GM21515 (cell line): ENCODE data around the gene HOMER1.
"Not testable (repeated sequence)": the region's sequence is repeated elsewhere in the genome, so short reads cannot be mapped to it uniquely, and the experiment has no call there.

ENCODE experiments used
- ATAC-seq: cut with Tn5 transposase; IDR thresholded peaks from one replicate; pipeline ENCODE4 v1.9.1; 2021; ENCODE audit not compliant: unreplicated experiment

Gene HOMER1

DNA sequence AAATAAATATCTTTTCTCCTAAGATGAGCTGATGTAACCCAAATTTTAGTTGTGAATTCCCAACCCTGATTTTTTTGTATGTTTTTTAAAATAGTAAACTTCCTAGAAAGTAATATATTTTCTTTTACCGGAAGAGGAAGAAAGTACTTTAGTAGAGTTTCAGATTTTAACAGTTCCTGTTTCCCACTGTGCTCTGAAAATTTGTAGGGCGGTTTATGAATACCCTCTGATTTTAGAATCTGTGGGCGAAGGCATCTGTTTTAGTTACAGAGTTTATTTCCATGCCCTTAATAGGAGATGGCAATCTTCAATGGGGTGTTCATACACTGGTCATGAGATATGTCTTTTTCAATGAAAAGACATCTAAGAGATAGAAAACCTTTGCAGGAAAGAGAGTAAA is 3.7 kb upstream of the HOMER1 start:
- ATAC-seq, result no peak

- no peak for ATAC-seq
Observed at GRCh38 chr5:79516986-79517385, 3.1 kb upstream of the HOMER1 start.

GRCh38 chr5:79516331-79516730 is 2.4 kb upstream of the HOMER1 start:
- ATAC-seq, result not testable (repeated sequence)

DNA sequence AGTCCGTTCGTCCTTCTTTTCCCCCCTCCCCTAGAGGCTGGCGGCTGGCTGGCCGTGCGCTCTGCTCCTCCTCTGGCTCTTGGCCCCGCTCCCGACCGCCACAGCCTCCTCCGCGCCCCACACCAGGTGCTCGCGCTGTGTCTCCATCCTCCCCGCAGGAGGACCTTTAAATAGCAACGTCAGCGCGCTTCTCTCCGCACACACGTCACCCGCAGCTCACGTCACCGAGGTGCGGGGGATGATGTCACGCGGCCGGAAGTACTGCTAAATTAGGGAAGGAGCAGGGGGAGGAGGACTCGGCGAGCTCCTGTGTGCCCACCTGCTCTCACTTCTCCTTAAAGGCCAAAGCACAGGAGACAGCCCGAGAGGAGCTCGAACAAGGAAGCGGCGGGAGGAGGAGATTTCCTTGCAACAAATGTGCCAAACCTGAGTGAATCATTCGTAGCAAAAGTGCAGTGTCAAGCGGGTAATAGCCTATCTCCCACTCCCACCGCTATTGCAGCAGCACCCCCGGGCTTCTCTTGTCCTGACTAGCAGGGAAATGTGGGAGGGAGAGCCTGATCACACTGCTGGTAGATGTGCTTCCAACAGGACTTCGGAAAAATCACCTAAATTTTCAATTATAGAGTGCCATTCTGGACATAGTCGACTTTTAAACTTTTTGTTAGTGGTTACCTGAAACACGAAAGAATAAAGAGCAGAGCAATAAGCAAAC is 614 bp upstream of the HOMER1 start:
- peak; percentile 84 for ATAC-seq

GRCh38 chr5:79513308-79513703 is 628 bp downstream of the HOMER1 start:
- ATAC-seq, result peak; percentile 0

DNA sequence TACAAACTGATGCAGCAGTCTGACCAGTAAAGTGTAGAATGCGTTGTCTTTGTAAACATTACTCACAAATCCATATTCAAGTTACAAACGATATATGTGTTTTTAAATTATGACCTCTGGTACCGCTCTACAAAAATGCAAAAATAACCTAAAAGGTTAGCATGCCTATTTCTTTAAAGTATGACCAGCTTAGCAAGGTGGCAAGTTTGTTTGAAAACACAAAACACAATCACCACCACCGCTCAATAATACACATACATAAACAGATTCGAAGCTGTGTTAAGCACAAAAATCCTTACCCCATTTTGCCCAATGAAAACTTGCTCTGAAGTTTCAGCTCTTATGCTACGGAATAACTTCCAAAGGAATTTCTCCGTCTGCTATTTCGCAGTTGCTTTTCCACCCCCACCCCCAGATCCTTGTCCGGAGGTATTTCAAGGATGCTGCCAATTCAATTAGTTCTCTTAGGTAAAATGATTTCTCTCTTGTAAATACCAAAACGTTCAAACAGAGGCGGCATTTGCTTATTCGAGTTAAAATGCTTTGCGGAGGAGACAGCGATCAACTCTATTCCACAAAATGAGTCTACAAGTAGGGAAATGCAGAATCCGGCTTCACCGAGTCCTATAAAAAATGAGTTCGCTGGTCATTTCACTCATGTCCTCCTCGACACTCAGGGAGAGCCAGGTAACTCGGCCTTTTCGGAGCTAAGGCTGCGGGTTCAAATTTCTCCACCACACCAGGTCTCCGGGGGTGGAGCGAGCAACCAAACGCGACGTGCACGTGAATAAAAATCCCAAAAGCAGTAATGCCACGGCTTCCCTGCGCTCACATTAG is 1.2 kb downstream of the HOMER1 start:
- ATAC-seq, result no peak

- no peak for ATAC-seq
Observed at GRCh38 chr5:79512049-79512448, 1.9 kb downstream of the HOMER1 start.

- ATAC-seq, result no peak
Observed at GRCh38 chr5:79510638-79511037, 3.3 kb downstream of the HOMER1 start.

DNA sequence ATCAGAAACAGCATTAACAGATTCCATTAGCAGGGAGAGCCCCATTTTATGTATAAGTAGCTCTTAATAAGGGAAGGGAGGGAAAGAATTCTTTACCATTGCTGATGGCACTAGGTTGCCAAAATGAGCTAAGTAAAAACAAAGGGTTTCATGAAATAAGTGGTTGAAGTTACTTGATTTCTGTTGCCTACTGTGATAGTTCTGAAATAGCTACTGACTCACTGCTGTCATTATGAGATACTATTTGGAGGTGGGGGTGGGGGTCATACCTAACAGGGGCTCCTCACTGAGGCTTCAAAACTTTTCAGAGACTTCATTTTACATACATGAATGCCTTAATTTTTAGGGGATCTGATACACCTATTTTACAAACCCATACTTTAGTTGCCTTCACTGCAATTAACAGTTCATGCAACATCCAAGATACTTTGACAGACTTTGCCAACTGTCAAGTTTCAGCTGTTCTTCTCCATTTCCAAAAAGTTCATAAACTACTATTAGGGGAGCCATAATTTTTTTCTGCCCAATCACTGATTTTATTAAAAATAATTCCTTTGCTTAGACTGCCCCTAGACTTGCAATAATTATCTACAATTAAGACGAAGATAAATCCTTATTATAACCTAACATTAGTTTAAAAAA is 4.6 kb downstream of the HOMER1 start:
- ATAC-seq, result no peak

GRCh38 chr5:79508794-79509193 is 5.1 kb downstream of the HOMER1 start:
- no peak for ATAC-seq

GRCh38 chr5:79508354-79508753 is 5.6 kb downstream of the HOMER1 start:
- no peak for ATAC-seq

GRCh38 chr5:79507251-79508205 is 6.4 kb downstream of the HOMER1 start:
- no peak for ATAC-seq

- no peak for ATAC-seq
Observed at GRCh38 chr5:79505138-79505537, 8.8 kb downstream of the HOMER1 start.

- ATAC-seq, result no peak
Observed at GRCh38 chr5:79503794-79504495, 10.0 kb downstream of the HOMER1 start.

GRCh38 chr5:79499640-79500273 is 14.2 kb downstream of the HOMER1 start:
- no peak for ATAC-seq

DNA sequence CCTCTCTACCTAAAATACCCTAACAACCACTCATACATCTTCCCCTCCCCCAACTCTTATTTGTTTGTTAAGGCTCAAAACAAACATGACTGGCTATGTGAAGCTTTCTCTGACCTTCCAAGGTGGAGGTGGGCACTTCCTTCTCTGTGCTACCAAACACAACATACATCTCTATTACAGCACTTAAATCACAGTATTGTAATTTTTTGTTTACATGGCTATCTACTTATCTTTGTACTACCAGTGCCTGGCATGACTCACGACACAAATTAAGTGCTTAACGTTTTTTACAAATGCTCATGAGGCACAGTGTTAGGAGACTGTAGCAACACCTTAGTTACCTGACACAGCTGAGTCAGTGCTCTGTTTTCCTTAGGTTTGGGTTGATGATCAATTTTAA is 18.6 kb downstream of the HOMER1 start:
- ATAC-seq, result no peak

DNA sequence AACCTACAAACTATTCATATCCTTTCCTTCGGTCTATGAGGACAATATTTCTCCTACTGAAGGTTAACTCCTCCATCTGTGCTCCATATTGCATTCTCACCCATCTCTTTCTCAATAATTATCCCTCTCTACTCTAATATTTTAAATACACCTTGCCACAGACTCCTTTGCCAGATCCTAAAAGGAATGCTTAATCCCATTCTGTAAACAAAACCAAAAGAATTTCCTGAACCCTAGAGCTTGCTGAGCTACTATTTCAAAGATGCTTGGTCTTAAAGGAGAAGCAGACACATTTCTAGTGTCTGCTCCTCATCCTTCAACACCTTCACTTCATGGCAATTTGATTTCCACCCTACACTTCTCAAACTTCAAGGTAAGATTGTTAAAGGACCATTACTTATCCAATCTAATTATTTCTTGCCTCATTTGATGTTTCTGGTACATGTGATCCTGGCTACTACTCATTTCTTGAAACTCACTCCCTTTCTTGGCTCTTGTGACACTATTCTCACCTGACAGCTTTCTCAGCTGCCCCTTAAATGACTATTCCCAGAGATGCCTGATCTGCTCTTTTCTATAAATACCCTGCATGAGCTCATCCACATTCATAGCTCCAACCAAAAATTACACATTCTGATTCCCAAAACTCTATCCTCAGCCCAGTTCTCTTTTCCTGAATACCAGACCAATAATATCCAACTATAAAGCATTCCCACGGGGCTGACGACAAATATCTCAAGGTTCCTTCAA is 20.2 kb downstream of the HOMER1 start:
- ATAC-seq, result no peak

GRCh38 chr5:79491690-79492317 is 22.1 kb downstream of the HOMER1 start:
- no peak for ATAC-seq
